NCI-H226 (cell line): ENCODE data around the gene DCTN3.

Source experiments
- DNase-seq: peaks from one replicate; pipeline ENCODE4 v3.0.0-alpha.2; 2015

DCTN3 gene

GRCh38 chr9:34588671-34589635 is 31.3 kb downstream of the DCTN3 start:
- no peak for DNase-seq

GRCh38 chr9:34587271-34587670 is 33.0 kb downstream of the DCTN3 start:
- no peak for DNase-seq

GRCh38 chr9:34585946-34586669 is 34.2 kb downstream of the DCTN3 start:
- DNase-seq: no peak

GRCh38 chr9:34584970-34585369 is 35.3 kb downstream of the DCTN3 start:
- no peak for DNase-seq

GRCh38 chr9:34582787-34583186 is 37.5 kb downstream of the DCTN3 start:
- no peak for DNase-seq

GRCh38 chr9:34581318-34581717 is 39.0 kb downstream of the DCTN3 start:
- no peak for DNase-seq

GRCh38 chr9:34580358-34580757 is 39.9 kb downstream of the DCTN3 start:
- no peak for DNase-seq

GRCh38 chr9:34579808-34580163 is 40.5 kb downstream of the DCTN3 start:
- DNase-seq: no peak

GRCh38 chr9:34579104-34579807 is 41.0 kb downstream of the DCTN3 start:
- DNase-seq: no peak

- DNase-seq: no peak
Observed at GRCh38 chr9:34578241-34579103, 41.8 kb downstream of the DCTN3 start.

GRCh38 chr9:34577400-34578240 is 42.7 kb downstream of the DCTN3 start:
- DNase-seq: no peak

GRCh38 chr9:34576597-34577399 is 43.5 kb downstream of the DCTN3 start:
- DNase-seq: no peak

- no peak for DNase-seq
Observed at GRCh38 chr9:34575862-34576596, 44.3 kb downstream of the DCTN3 start.

GRCh38 chr9:34575241-34575640 is 45.1 kb downstream of the DCTN3 start:
- no peak for DNase-seq

- no peak for DNase-seq
Observed at GRCh38 chr9:34574571-34574970, 45.7 kb downstream of the DCTN3 start.

- DNase-seq: no peak
Observed at GRCh38 chr9:34573599-34574325, 46.5 kb downstream of the DCTN3 start.

- no peak for DNase-seq
Observed at GRCh38 chr9:34572628-34573027, 47.7 kb downstream of the DCTN3 start.

GRCh38 chr9:34572092-34572491 is 48.2 kb downstream of the DCTN3 start:
- DNase-seq: peak; percentile 7

- no peak for DNase-seq
Observed at GRCh38 chr9:34571481-34571810, 48.8 kb downstream of the DCTN3 start.
